Fibroblast of lung (primary cell): ENCODE results near the gene FBXO4. TPM values are rescaled to one million over a fixed set of nuclear protein-coding genes. Genes with fewer than 3 reads are reported as not detected.
A peak's percentile ranks its signal among the peaks of the same experiment; 100 is the strongest.

Experiments
- DNase-seq, 2 donors: peaks; one replicate each; pipeline versions ENCODE4 v3.0.0 to v3.0.0-alpha.2; 2010; ENCODE audit warnings: low read depth in 2 of 2
- H2AFZ ChIP-seq: 2 replicates; pipeline ENCODE4 v1.5.1; 2012; ENCODE audit warnings: low read length, control low read depth, inconsistent platforms
- H3K27ac ChIP-seq: 2 replicates; pipeline ENCODE4 v1.5.1; 2011; ENCODE audit warnings: low read length, control low read depth; ENCODE audit not compliant: insufficient read depth
- H3K27me3 ChIP-seq: 2 replicates; pipeline ENCODE4 v1.5.1; 2011; ENCODE audit warnings: mild to moderate bottlenecking, low read length; ENCODE audit not compliant: control insufficient read depth, insufficient read depth
- H3K36me3 ChIP-seq: 2 replicates; pipeline ENCODE4 v1.5.1; 2011; ENCODE audit warnings: low read length; ENCODE audit not compliant: control insufficient read depth, insufficient read depth
- H3K4me1 ChIP-seq: 2 replicates; pipeline ENCODE4 v1.5.1; 2011; ENCODE audit warnings: low read length; ENCODE audit not compliant: control insufficient read depth, insufficient read depth; ENCODE audit errors: extremely low read depth
- H3K4me2 ChIP-seq: 2 replicates; pipeline ENCODE4 v1.5.1; 2011; ENCODE audit warnings: low read length, control low read depth; ENCODE audit not compliant: insufficient read depth; ENCODE audit errors: extremely low read depth
- H3K4me3 ChIP-seq, 4 experiments: fragments of 200-600 bp in 1 of 4; sonication (generic) in 1 of 4; replicated peaks in 1 of 4; 2 replicates each; pipeline ENCODE4 v1.5.1; 2011 to 2016; ENCODE audit warnings: low read length in 4 of 4, low read depth in 3 of 4, mild to moderate bottlenecking in 3 of 4, control low read depth in 2 of 4, inconsistent platforms in 1 of 4, mixed read lengths in 1 of 4; ENCODE audit not compliant: insufficient read depth in 1 of 4; ENCODE audit errors: control extremely low read depth in 1 of 4
- H3K79me2 ChIP-seq: 2 replicates; pipeline ENCODE4 v1.5.1; 2012; ENCODE audit warnings: mild to moderate bottlenecking, low read length, inconsistent platforms; ENCODE audit not compliant: control insufficient read depth, insufficient read depth
- H3K9ac ChIP-seq: 2 replicates; pipeline ENCODE4 v1.5.1; 2011; ENCODE audit warnings: mild to moderate bottlenecking, low read length, control low read depth; ENCODE audit not compliant: insufficient read depth
- H3K9me3 ChIP-seq: 2 replicates; pipeline ENCODE4 v1.5.1; 2012; ENCODE audit warnings: low read depth, low read length; ENCODE audit not compliant: control insufficient read depth, insufficient read depth
- H4K20me1 ChIP-seq: 2 replicates; pipeline ENCODE4 v1.5.1; 2011; ENCODE audit warnings: low read length; ENCODE audit not compliant: control insufficient read depth, insufficient read depth; ENCODE audit errors: extremely low read depth
- EZH2 ChIP-seq: IDR thresholded peaks from 2 replicates; pipeline ENCODE4 v1.5.1; 2012; ENCODE audit warnings: low read length, control low read depth, mild to moderate bottlenecking; ENCODE audit errors: missing control alignments
- polyA plus RNA-seq, 2 donors: library from polyadenylated mRNA; depleted of rRNA in 1 of 2; stranded (reverse) in 1 of 2; unstranded in 1 of 2; fragments of >200 nt; gene quantifications; 2 replicates each; pipeline ENCODE4 v1.2.1, GENCODE V29; 2011 to 2012; ENCODE audit warnings: missing spikeins in 1 of 2
- total RNA-seq: library from RNA; depleted of rRNA; stranded (reverse); fragments of >200 nt; gene quantifications from 2 replicates; pipeline ENCODE4 v1.2.1, GENCODE V29; 2014
- TF ChIP-seq, protein P1 (sequence below), 2 donors: IDR thresholded peaks in 1 of 2; conservative IDR thresholded peaks in 1 of 2; 1 replicate in 1 of 2; 2 replicates in 1 of 2; pipeline ENCODE4 v1.5.1; 2011 to 2012; ENCODE audit warnings: low read length in 2 of 2, control low read depth in 1 of 2, inconsistent platforms in 1 of 2, low read depth in 1 of 2, mild to moderate bottlenecking in 1 of 2

The FBXO4 gene
- total and polyA plus RNA-seq, 2 donors (not counting 1 experiment from before 2014, with no cell fraction given): 13.4 to 14.9 TPM

DNA sequence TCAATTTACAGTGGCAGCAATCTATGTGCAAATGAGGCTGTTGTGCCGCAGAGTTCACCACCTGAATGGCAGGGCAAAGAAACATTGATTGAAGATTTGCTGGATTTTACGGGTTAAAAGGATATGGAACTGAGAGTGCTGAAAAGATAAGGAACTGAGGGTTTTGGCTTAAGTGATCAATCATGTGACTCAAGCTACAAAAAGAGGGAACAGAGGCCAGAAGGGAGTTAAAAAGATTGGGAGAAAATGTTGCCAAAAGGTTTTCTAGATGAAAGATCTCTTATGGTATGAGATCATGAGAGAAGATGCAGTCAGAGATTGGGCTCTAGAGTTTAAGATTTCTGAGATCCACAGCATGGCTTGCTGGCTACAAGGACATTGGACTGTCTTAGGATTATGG lies 28.9 kb upstream of the FBXO4 start:
- H3K9me3 ChIP-seq: no peaks in the 10 kb centered on the region
- H3K36me3 ChIP-seq: no peaks in the 10 kb centered on the region
- H2AFZ ChIP-seq: no peak overlapping the region
- H3K4me2 ChIP-seq: no peak overlapping the region
- no peaks in the 10 kb centered on the region for H4K20me1 ChIP-seq
- no peaks in the 10 kb centered on the region for H3K79me2 ChIP-seq
- H3K4me1 ChIP-seq: no peaks in the 10 kb centered on the region
- H3K27me3 ChIP-seq: no peaks in the 10 kb centered on the region
- H3K4me3 ChIP-seq: no peak overlapping the region
- no peak overlapping the region for H3K27ac ChIP-seq
- TF ChIP-seq, protein P1, sequence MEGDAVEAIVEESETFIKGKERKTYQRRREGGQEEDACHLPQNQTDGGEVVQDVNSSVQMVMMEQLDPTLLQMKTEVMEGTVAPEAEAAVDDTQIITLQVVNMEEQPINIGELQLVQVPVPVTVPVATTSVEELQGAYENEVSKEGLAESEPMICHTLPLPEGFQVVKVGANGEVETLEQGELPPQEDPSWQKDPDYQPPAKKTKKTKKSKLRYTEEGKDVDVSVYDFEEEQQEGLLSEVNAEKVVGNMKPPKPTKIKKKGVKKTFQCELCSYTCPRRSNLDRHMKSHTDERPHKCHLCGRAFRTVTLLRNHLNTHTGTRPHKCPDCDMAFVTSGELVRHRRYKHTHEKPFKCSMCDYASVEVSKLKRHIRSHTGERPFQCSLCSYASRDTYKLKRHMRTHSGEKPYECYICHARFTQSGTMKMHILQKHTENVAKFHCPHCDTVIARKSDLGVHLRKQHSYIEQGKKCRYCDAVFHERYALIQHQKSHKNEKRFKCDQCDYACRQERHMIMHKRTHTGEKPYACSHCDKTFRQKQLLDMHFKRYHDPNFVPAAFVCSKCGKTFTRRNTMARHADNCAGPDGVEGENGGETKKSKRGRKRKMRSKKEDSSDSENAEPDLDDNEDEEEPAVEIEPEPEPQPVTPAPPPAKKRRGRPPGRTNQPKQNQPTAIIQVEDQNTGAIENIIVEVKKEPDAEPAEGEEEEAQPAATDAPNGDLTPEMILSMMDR (conservative IDR thresholded peaks at IDR 0.05 in 1 of 2, IDR thresholded peaks at IDR 0.05 in 1 of 2; ENCODE audit: low read depth in 1 of 2, low read length in 2 of 2): no peak
- TF ChIP-seq EZH2: no peak
- no peak overlapping the region for H3K9ac ChIP-seq
- DNase-seq: no peak

DNA sequence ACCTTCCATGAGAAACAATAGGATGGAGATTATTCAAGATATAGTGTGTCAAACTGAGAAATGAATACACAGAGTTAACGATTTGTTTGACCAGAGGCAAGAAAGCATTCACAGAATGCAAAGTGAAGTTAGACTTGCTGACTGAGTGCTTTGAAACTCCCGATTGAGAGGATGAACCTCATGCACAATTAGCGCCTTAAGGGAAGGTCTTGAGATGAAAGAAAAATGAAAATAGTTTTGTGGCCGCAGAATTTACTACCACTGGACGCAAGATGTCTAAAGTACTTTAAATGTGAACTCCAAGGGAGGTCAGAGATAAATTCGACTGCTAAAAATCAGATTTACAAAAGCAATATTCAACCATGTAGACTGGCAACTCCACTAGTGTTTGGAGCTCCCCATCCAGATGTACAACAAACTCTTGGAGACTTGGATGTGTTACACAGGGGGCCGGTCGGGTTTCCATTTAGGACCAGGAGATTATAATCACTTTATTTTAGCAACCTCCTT lies 21.6 kb upstream of the FBXO4 start:
- H4K20me1 ChIP-seq: no peaks in the 10 kb centered on the region
- H3K9ac ChIP-seq: peak overlapping the region; percentile 35
- DNase-seq: no peak
- TF ChIP-seq, protein P1 (conservative IDR thresholded peaks at IDR 0.05 in 1 of 2, IDR thresholded peaks at IDR 0.05 in 1 of 2; ENCODE audit: low read depth in 1 of 2, low read length in 2 of 2): no peak
- TF ChIP-seq EZH2: no peak
- H3K4me1 ChIP-seq: no peaks in the 10 kb centered on the region
- H3K9me3 ChIP-seq: no peaks in the 10 kb centered on the region
- peak overlapping the region; percentile 60 for H2AFZ ChIP-seq
- peak overlapping the region; percentile 82 for H3K4me2 ChIP-seq
- peak overlapping the region; percentile 48 to 87 (median 63) for H3K4me3 ChIP-seq
- H3K79me2 ChIP-seq: peaks cover 27% of the 10 kb centered on the region
- peak overlapping the region; percentile 76 for H3K27ac ChIP-seq
- H3K36me3 ChIP-seq: no peaks in the 10 kb centered on the region
- no peaks in the 10 kb centered on the region for H3K27me3 ChIP-seq

- Histone ChIP-seq H3K27ac (peak within 1 kb of the TSS; percentile 97), H3K9ac (peak within 1 kb of the TSS; percentile 94), H3K4me2 (peak within 1 kb of the TSS; percentile 91), H3K4me1 (no peaks in the 10 kb centered on the region), H3K9me3 (no peaks in the 10 kb centered on the region), H3K4me3 (peak within 1 kb of the TSS; percentile 61 to 90 (median 80)), H3K36me3 (peaks cover 2% of the 10 kb centered on the region), H3K27me3 (no peaks in the 10 kb centered on the region), H4K20me1 (no peaks in the 10 kb centered on the region), H2AFZ (peak within 1 kb of the TSS; percentile 86), H3K79me2 (peaks cover 27% of the 10 kb centered on the region)
- TF ChIP-seq, protein P1 (conservative IDR thresholded peaks at IDR 0.05 in 1 of 2, IDR thresholded peaks at IDR 0.05 in 1 of 2; ENCODE audit: low read depth in 1 of 2, low read length in 2 of 2): no peak
- TF ChIP-seq EZH2: no peak
- DNase-seq: peak; percentile 100
Measured at GRCh38 chr5:41903892-41904799, 20.9 kb upstream of the FBXO4 start, which contains the start of gene RIMOC1. Gene RIMOC1 (plus strand): TSS chr5:41904344. CDS start chr5:41904368, 24 bp downstream.
